GM12865 (cell line): Measurements from ENCODE around the gene ANKH.
A peak's percentile ranks its signal among the peaks of the same experiment; 100 is the strongest.

Source experiments
- DNase-seq: peaks from one replicate; pipeline ENCODE4 v3.0.0; 2010; ENCODE audit warnings: low read depth
- H3K4me3 ChIP-seq: 2 replicates; pipeline ENCODE4 v1.5.1; 2011; ENCODE audit warnings: mild to moderate bottlenecking, low read depth, low read length, control low read depth
- TF ChIP-seq, protein P1 (sequence below): IDR thresholded peaks from 2 replicates; pipeline ENCODE4 v1.5.1; 2011; ENCODE audit warnings: low read length, control low read depth, low read depth, inconsistent platforms; ENCODE audit not compliant: insufficient read depth; ENCODE audit errors: missing control alignments

ANKH gene

GRCh38 chr5:14816999-14817761 lies 54.4 kb downstream of the ANKH start:
- no peak overlapping the region for H3K4me3 ChIP-seq
- DNase-seq: no peak
- TF ChIP-seq, protein P1, sequence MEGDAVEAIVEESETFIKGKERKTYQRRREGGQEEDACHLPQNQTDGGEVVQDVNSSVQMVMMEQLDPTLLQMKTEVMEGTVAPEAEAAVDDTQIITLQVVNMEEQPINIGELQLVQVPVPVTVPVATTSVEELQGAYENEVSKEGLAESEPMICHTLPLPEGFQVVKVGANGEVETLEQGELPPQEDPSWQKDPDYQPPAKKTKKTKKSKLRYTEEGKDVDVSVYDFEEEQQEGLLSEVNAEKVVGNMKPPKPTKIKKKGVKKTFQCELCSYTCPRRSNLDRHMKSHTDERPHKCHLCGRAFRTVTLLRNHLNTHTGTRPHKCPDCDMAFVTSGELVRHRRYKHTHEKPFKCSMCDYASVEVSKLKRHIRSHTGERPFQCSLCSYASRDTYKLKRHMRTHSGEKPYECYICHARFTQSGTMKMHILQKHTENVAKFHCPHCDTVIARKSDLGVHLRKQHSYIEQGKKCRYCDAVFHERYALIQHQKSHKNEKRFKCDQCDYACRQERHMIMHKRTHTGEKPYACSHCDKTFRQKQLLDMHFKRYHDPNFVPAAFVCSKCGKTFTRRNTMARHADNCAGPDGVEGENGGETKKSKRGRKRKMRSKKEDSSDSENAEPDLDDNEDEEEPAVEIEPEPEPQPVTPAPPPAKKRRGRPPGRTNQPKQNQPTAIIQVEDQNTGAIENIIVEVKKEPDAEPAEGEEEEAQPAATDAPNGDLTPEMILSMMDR: no peak

- DNase-seq: no peak
- H3K4me3 ChIP-seq: no peak overlapping the region
- TF ChIP-seq, protein P1: no peak
Observed at GRCh38 chr5:14816374-14816998, 55.1 kb downstream of the ANKH start.

- DNase-seq: no peak
- TF ChIP-seq, protein P1: no peak
- H3K4me3 ChIP-seq: no peak overlapping the region
Observed at GRCh38 chr5:14813747-14814146, 57.8 kb downstream of the ANKH start.

GRCh38 chr5:14812166-14812565 lies 59.4 kb downstream of the ANKH start:
- peak; percentile 22 for DNase-seq
- H3K4me3 ChIP-seq: no peak overlapping the region
- TF ChIP-seq, protein P1: no peak

DNA sequence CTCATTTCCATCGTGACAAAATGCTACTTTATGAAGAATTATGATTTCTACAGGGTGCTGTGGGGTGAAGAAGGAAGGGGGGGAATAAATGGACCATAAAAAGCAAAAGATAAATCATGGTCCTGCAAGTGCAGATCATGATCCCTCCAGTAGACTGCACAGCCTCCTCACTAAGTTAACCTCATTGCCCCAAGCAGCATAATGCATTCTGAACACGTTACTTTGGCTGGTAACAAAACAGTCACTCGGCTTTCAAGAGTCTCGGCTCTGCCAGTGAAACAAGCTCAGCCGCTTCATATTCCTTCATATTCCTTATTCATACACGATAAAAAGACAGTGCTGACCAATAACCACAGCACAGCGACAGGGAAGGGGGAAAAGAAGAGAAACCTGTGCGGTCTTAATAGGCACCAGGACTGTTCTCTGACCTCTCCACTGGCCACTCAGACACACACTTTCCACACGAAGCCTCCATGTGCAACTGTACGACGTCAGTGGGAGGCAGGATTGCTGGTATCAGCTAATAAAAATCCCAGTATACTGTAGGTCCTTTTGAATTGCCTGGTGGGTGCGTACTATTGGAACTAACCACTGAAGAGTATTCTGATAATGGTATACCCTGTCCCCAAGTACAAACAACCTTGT lies 60.5 kb downstream of the ANKH start:
- no peak overlapping the region for H3K4me3 ChIP-seq
- TF ChIP-seq, protein P1: no peak
- DNase-seq: no peak

GRCh38 chr5:14810282-14810681 lies 61.3 kb downstream of the ANKH start:
- TF ChIP-seq, protein P1: no peak
- peak overlapping the region; percentile 43 for H3K4me3 ChIP-seq
- no peak for DNase-seq
